ENCODE data around the gene RPL41.

Gene RPL41

DNA sequence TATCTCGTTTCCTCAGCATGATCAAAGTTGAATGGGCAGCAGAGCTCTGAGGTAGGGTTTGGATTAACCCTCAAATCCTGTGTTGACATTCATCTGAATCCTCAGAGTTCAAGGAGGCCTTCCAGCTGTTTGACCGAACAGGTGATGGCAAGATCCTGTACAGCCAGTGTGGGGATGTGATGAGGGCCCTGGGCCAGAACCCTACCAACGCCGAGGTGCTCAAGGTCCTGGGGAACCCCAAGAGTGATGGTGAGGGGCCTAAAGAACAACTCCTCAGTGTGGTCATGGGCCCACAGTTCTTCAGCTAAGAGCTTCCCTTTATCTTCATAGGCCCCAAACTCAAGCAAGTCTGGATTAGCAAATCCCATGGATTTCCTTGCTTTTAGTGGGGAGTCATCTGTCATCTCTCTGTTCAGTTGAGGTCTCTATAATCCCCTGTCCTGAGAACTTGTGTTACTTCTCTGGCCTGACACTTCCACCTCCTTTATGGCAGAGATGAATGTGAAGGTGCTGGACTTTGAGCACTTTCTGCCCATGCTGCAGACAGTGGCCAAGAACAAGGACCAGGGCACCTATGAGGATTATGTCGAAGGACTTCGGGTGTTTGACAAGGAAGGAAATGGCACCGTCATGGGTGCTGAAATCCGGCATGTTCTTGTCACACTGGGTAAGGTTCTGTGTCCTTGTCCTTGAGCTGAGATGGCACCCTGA lies 43.2 kb downstream of the RPL41 start:
- peak overlapping the region; percentile 78 for H3K4me3 ChIP-seq (ENCODE audit: low read depth, low read length)
- TF ChIP-seq, protein P1, sequence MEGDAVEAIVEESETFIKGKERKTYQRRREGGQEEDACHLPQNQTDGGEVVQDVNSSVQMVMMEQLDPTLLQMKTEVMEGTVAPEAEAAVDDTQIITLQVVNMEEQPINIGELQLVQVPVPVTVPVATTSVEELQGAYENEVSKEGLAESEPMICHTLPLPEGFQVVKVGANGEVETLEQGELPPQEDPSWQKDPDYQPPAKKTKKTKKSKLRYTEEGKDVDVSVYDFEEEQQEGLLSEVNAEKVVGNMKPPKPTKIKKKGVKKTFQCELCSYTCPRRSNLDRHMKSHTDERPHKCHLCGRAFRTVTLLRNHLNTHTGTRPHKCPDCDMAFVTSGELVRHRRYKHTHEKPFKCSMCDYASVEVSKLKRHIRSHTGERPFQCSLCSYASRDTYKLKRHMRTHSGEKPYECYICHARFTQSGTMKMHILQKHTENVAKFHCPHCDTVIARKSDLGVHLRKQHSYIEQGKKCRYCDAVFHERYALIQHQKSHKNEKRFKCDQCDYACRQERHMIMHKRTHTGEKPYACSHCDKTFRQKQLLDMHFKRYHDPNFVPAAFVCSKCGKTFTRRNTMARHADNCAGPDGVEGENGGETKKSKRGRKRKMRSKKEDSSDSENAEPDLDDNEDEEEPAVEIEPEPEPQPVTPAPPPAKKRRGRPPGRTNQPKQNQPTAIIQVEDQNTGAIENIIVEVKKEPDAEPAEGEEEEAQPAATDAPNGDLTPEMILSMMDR (IDR thresholded peaks at IDR 0.05; ENCODE audit: borderline replicate concordance, insufficient read depth, low read depth, low read length): no peak

DNA sequence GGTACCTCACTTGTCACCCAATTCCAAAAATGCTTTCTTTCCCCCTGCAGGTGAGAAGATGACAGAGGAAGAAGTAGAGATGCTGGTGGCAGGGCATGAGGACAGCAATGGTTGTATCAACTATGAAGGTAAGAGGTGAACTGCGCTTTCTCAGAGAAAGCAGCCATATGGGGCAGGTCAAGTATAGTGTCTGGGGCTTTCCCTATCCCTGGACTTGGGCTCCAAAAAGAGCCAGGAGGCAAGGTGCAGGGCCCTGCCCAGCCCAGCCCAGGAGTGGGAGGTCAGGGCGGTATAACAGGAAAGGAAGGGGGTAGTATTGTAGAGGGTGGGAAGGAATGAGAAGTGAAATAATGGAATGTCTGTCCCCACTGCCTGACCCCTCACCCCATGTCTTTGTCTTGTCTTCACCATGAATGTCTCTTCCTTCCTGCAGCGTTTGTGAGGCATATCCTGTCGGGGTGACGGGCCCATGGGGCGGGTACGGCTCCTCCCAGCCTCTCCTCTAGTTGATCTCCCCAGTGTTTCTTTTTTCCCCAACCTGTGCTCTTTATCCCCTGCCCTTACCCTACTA lies 43.8 kb downstream of the RPL41 start:
- TF ChIP-seq, protein P1 (IDR thresholded peaks at IDR 0.05; ENCODE audit: borderline replicate concordance, insufficient read depth, low read depth, low read length): no peak
- peak overlapping the region; percentile 78 for H3K4me3 ChIP-seq (ENCODE audit: low read depth, low read length)

DNA sequence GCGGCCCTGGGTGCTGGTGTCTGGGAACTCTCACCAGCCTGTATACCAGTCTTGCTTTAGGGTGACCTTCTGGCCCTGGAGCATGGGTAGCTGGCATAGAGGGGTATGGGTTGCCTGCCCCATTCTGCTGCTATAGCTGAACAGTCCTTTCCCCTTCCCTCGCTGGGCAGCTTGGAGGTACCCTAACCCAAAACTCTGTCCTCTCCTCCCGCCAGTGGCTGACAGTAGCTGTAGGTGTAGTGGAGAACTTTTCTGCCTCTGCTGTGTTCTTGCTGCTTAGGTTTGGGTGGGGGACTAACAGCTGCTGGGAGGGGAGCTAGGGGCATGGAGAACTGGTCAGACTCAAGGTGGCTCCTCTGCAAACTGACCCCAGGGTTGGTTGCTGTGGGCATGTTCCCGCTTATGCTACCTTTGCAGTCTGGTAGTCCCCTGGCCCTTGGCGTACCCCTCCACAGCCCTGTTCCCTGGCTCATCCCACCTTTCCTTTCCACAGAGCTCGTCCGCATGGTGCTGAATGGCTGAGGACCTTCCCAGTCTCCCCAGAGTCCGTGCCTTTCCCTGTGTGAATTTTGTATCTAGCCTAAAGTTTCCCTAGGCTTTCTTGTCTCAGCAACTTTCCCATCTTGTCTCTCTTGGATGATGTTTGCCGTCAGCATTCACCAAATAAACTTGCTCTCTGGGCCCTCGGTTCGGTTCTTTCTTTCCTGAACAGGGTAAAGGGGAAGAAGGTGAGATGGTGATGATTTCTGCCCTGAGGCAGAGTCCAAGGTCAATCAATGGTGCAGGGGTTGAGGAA lies 44.7 kb downstream of the RPL41 start:
- peak overlapping the region; percentile 78 for H3K4me3 ChIP-seq (ENCODE audit: low read depth, low read length)

DNA sequence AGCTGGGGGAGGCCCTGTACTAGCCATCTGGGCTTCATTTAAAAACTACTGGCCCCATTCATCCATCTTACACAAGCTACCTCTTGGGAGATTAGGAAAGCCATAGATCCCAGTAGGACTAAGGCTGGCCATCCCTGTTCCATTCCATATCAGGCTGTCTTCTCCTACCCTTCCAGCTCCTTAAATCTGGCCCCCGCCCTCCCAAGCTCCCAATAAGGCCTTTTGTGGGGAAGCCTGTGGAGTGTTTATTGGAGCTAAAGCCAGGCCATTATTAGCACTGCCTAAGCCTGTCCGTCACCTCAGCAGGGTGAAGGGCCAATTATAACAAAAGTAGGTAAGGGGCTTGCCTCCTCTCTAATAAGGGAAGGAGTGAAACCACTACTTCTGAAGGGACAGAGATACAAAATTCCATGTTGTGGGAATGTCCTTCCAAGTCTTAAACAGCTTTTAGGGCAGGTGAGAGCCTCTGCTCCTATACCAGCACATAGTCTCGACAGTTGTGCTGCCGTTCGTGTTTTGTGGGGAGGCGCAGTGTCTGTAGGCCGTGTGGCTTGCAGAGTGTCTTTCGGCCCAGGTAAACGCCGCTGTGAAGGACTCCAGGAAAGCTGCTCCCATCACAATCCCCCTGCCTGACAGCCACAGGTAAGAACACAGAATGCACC lies 45.4 kb downstream of the RPL41 start:
- TF ChIP-seq, protein P1 (IDR thresholded peaks at IDR 0.05; ENCODE audit: borderline replicate concordance, insufficient read depth, low read depth, low read length): no peak

More for the DNA sequence above, 44.7 kb downstream of the RPL41 start:
- TF ChIP-seq, protein P1 (IDR thresholded peaks at IDR 0.05; ENCODE audit: borderline replicate concordance, insufficient read depth, low read depth, low read length): no peak

DNA sequence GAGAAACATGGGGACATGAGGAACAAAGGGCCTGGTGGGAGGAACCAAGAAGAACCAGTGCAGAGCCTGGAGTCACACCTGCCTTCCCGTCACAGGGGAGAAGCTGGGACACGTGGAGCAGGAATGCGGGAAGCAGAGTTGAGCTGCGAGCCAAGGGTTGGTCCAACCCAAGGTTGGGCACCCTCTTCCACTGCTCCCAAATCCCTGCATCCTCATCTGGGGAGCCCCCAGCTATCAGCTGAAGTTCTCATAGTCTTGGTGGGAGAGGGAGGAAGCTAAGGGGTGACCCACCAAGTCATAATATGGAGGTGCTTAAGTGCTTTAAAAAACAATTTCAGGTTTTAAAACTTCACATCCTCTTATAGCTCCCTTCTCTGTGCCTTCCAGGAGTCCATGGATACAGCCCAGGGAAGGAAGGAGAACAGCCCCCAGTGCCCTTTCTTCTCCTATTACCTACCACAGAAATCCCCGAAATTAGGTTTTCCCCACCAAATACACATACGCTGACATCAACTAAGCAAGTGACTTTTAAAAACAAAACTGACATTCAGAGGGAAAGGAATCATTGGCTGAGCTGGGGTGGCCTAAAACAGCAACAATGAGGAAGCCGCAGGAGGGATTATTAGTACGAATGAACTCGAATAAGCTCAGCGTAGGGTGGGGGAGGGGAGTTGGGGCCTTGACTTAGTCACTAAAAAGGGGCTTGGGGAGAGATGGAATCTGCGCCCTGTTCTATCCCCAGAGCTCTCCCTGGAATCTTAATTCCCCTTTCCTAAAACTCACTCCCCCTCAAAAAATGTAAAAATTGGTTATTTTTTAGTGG lies 46.2 kb downstream of the RPL41 start:
- TF ChIP-seq, protein P1 (IDR thresholded peaks at IDR 0.05; ENCODE audit: borderline replicate concordance, insufficient read depth, low read depth, low read length): no peak
- no peak overlapping the region for H3K4me3 ChIP-seq (ENCODE audit: low read depth, low read length)

More for the DNA sequence above, 45.4 kb downstream of the RPL41 start:
- H3K4me3 ChIP-seq (ENCODE audit: low read depth, low read length): no peak overlapping the region

Measured in GM12875 (cell line).